LNCaP clone FGC (cell line): ENCODE measurements around the gene HCFC1R1.

ENCODE experiments used
- DNase-seq: peaks from one replicate; pipeline ENCODE4 v3.0.0-alpha.2; 2011; ENCODE audit warnings: low read depth
- H3K4me3 ChIP-seq: 2 replicates; pipeline ENCODE4 v1.5.1; 2011; ENCODE audit warnings: mild to moderate bottlenecking, low read depth, low read length, control low read depth
- TF ChIP-seq, protein P1 (sequence below): IDR thresholded peaks from 2 replicates; pipeline ENCODE4 v1.5.1; 2012; ENCODE audit warnings: mild to moderate bottlenecking; ENCODE audit not compliant: control insufficient read depth, insufficient read depth; ENCODE audit errors: extremely low read depth

HCFC1R1 gene

DNA sequence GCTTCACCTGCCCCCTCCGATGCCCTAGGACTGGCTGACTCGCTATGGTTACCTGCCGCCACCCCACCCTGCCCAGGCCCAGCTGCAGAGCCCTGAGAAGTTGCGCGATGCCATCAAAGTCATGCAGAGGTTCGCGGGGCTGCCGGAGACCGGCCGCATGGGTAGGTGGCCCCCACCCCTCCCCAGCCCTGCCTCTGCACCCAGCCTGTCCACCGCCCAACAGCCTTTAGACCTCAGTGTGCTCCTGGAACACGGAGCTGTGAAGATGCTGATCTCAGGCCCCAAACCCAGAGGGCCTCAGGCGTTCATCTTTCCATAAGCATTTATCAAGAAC lies 23.6 kb upstream of the HCFC1R1 start:
- TF ChIP-seq, protein P1, sequence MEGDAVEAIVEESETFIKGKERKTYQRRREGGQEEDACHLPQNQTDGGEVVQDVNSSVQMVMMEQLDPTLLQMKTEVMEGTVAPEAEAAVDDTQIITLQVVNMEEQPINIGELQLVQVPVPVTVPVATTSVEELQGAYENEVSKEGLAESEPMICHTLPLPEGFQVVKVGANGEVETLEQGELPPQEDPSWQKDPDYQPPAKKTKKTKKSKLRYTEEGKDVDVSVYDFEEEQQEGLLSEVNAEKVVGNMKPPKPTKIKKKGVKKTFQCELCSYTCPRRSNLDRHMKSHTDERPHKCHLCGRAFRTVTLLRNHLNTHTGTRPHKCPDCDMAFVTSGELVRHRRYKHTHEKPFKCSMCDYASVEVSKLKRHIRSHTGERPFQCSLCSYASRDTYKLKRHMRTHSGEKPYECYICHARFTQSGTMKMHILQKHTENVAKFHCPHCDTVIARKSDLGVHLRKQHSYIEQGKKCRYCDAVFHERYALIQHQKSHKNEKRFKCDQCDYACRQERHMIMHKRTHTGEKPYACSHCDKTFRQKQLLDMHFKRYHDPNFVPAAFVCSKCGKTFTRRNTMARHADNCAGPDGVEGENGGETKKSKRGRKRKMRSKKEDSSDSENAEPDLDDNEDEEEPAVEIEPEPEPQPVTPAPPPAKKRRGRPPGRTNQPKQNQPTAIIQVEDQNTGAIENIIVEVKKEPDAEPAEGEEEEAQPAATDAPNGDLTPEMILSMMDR = no peak
- H3K4me3 ChIP-seq = no peak overlapping the region
- no peak for DNase-seq

DNA sequence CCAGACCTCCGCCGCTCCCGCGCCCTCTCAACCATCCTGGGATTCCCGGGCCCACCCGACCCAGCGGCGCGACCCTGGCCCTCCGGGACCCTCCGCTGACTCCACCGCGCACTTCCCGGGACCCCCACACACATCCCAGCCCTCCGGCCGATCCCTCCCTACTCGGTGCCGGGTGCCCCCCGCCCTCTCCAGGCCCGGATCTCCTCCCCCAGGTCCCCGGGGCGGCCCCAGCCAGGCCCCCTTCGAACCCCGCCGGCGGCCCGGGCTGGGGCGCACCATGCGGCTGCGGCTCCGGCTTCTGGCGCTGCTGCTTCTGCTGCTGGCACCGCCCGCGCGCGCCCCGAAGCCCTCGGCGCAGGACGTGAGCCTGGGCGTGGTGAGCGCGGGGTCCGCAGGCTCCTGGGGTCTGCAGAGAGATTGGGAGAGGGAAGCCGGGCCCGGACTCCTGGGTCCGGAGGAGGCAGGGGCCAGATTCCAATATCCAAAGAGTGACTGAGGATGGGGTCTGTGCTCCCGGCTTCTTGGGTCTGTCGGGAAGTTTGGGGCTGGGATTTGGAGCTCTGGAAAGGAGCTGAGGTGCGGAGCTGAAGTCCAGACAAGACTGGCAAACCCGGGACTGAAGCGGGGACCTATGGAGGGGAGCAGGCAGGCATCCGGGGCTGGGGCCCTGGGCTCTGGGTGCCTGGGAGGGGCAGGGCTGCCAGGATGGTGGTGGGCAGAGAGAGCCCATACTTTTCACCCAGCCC lies 23.1 kb upstream of the HCFC1R1 start:
- no peak for DNase-seq
- TF ChIP-seq, protein P1 = no peak
- H3K4me3 ChIP-seq = no peak overlapping the region

DNA sequence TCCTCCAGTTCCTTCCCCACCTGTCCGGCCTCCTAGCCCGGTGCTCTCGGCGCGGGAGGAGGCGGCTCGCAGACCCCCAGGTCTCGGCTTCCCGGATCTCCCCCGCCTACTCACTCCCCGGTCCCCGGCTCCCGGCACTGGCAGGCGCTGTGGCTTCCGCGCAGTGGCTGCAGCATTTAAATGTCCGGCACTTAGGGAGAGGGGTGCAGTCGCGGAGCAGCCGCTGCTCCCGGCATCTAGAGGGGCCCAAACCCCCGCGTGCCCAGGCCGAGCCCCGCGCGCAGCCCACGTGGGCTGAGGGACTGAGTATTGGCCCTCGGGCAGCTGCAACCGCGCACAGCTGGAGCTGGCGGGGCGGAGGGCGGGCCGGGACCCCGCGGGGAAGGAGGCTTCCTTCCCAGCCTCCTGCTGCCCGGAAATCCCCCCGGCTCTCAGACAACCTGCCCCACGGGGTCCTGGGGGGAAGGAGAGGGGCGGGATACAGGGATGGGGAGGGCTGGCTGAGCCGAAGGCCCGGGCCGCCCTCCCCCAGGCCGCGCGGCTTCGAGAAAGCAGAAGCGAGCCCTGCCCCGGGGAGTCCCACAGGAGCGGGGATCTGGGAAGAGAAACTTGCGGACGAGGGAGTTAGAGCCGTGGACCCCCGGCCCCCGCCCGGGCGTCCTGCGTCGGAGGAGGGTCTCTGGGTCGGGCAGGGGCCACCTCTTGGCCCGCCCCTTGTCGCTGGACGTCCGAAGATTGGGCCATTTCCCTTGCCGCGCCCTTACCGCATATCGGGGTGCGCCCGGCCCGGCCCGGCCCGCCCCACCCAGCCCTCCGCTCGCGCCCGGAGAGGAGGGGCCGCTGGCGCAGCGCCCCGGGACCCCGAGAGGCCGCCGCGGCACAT lies 22.3 kb upstream of the HCFC1R1 start, which contains the start of gene MMP25:
MMP25 (plus strand) TSS at position 804 of the 883 bp plus-strand sequence. CDS start 357 bp downstream, outside the sequence.
- H3K4me3 ChIP-seq = peak within 1 kb of the TSS; percentile 48
- TF ChIP-seq, protein P1 = no peak
- DNase-seq = no peak

DNA sequence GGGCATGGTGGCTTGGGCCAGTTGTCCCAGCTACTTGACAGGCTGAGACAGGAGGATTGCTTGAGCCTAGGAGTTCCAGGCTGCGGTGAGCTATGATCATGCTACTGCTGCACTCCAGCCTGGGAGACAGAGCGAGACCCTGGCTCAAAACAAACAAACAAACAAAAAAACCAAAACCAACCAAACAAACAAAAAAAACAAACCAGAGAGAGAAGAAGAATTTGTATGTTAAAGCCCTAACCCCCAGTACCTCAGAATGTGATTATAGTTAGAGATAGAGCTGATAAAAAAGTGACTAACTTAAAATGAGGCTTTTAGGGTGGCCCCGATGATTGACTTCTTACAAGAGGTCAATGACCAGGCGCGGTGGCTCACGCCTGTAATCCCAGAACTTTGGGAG lies 21.0 kb upstream of the HCFC1R1 start:
- H3K4me3 ChIP-seq = no peak overlapping the region
- TF ChIP-seq, protein P1 = no peak
- DNase-seq = no peak

DNA sequence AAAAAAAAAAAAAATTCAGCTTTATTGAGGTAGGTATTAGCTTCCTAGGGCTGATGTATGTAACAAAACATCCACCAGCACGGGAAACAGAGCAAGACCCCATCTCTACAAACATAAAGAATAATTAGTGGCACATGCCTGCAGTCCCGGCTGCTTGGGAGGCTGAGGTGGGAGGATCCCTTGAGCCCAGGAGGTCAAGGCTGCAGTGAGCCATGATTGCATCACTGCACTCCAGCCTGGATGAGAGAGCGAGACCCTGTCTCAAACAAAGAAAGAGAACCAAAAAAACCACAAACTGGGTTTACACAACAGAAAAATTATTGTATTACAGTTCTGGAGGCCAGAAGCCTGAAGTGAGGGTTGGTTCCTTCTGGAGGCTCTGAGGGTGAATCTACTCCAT lies 18.6 kb upstream of the HCFC1R1 start:
- DNase-seq = no peak

DNA sequence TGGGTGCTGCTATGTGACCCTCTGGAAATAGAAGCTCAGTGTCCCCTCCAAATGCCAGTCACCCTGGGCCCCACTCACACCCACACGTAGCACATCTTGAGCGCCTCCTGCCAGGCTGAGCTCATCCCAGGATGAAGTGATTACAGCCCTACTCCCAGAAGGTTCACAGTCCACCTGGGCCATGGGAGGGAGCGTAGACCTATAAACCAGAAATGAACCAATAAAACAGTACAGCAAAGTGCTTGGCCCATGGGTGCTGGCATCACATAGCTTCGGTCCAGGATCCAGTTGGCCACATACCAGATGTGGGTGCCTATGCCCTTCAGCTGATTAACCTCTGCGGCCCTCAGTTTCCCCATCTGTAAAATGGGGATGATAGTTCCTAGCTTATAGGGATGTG lies 15.2 kb upstream of the HCFC1R1 start:
- no peak overlapping the region for H3K4me3 ChIP-seq
- no peak for DNase-seq
- TF ChIP-seq, protein P1 = no peak

More for the DNA sequence above, 18.6 kb upstream of the HCFC1R1 start:
- no peak overlapping the region for H3K4me3 ChIP-seq
- TF ChIP-seq, protein P1 = no peak

DNA sequence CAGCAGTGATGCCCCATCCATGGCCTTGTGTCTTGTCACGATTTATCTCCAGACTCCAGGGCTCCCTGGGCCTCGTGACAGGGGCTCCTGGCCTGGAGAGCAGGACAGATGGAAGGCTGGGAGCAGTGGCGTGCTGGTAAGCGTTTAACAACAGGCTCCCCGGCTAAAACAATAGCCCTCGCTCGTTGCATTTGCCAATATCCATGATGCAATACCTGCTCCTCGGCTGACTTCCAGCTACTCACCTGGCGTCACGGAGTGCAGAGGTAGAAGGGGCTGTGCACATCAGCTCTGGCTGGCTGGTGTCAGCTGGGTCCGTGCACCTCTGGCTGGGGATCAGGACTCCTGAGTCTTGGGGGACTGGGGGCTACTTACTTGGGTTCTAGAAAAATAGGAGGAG lies 14.5 kb upstream of the HCFC1R1 start:
- no peak for DNase-seq

More for the DNA sequence above, 14.5 kb upstream of the HCFC1R1 start:
- H3K4me3 ChIP-seq = no peak overlapping the region
- TF ChIP-seq, protein P1 = no peak
